Mammary epithelial cell (primary cell): ENCODE measurements around the gene CYTH3.

ENCODE experiments used
- EZH2 ChIP-seq: IDR thresholded peaks from 2 replicates; pipeline ENCODE4 v1.6.1; 2012; ENCODE audit warnings: low read length, inconsistent platforms, borderline replicate concordance
- TF ChIP-seq, protein P1 (sequence below), 2 donors: IDR thresholded peaks in 1 of 2; conservative IDR thresholded peaks in 1 of 2; 2 replicates each; pipeline ENCODE4 v1.5.1; 2011 to 2012; ENCODE audit warnings: inconsistent platforms in 2 of 2, low read length in 2 of 2, mild to moderate bottlenecking in 2 of 2, control low read depth in 1 of 2, low read depth in 1 of 2; ENCODE audit not compliant: insufficient read depth in 1 of 2; ENCODE audit errors: extremely low read depth in 1 of 2

DNA sequence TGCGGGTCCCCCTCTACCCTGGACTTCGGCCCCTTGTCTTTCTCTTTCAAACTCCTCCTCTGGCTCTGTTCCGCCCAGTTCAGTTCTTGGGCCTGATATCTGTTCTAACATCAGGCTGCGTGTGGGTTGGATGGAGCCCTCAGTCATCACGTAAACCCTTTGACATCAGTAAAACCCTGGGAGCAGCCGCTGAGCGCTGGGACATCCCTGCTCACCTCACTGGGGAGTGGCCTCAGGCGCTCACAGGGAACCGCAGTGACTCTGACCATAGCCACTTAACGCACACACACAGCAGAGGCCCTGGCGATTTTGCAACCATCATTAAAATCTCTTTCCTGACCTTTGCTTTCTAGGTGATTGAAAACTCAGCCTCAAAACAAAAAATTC lies 113.3 kb downstream of the CYTH3 start:
- TF ChIP-seq, protein P1, sequence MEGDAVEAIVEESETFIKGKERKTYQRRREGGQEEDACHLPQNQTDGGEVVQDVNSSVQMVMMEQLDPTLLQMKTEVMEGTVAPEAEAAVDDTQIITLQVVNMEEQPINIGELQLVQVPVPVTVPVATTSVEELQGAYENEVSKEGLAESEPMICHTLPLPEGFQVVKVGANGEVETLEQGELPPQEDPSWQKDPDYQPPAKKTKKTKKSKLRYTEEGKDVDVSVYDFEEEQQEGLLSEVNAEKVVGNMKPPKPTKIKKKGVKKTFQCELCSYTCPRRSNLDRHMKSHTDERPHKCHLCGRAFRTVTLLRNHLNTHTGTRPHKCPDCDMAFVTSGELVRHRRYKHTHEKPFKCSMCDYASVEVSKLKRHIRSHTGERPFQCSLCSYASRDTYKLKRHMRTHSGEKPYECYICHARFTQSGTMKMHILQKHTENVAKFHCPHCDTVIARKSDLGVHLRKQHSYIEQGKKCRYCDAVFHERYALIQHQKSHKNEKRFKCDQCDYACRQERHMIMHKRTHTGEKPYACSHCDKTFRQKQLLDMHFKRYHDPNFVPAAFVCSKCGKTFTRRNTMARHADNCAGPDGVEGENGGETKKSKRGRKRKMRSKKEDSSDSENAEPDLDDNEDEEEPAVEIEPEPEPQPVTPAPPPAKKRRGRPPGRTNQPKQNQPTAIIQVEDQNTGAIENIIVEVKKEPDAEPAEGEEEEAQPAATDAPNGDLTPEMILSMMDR (conservative IDR thresholded peaks at IDR 0.05 in 1 of 2, IDR thresholded peaks at IDR 0.05 in 1 of 2; ENCODE audit: extremely low read depth in 1 of 2, insufficient read depth in 1 of 2, low read depth in 1 of 2, low read length in 2 of 2) = no peak
- TF ChIP-seq EZH2 = no peak
